DND-41 (cell line): ENCODE data around the gene IGSF1.
"Not testable (repeated sequence)": the region's sequence is repeated elsewhere in the genome, so short reads cannot be mapped to it uniquely, and the experiment has no call there.

ENCODE experiments used
- EZH2 ChIP-seq: IDR thresholded peaks from 3 replicates; pipeline ENCODE4 v1.6.1; 2012; ENCODE audit warnings: borderline replicate concordance, low read depth, mild to moderate bottlenecking, moderate library complexity, low read length, inconsistent platforms; ENCODE audit not compliant: severe bottlenecking
- TF ChIP-seq, protein P1 (sequence below): IDR thresholded peaks from 2 replicates; pipeline ENCODE4 v1.5.1; 2012; ENCODE audit warnings: borderline replicate concordance, low read length, moderate library complexity, mild to moderate bottlenecking; ENCODE audit not compliant: poor library complexity, severe bottlenecking; ENCODE audit errors: extremely low read depth

DNA sequence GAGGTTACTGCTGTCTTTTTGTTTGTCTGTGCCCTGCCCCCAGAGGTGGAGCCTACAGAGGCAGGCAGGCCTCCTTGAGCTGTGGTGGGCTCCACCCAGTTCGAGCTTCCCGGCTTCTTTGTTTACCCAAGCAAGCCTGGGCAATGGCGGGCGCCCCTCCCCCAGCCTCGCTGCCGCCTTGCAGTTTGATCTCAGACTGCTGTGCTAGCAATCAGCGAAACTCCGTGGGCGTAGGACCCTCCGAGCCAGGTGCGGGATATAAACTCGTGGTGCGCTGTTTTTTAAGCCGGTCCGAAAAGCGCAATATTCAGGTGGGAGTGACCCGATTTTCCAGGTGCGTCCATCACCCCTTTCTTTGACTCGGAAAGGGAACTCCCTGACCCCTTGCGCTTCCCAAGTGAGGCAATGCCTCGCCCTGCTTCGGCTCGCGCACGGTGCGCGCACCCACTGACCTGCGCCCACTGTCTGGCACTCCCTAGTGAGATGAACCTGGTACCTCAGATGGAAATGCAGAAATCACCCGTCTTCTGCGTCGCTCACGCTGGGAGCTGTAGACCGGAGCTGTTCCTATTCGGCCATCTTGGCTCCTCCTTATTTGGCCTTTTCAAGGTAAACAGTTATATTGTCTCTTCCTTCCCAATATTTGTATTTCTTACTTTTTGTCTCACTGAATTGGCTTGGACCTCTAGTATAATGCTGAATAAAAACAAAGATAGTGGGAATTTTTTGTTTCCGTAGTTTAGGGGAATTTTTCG, 37.9 kb downstream of the IGSF1 start:
- TF ChIP-seq, protein P1, sequence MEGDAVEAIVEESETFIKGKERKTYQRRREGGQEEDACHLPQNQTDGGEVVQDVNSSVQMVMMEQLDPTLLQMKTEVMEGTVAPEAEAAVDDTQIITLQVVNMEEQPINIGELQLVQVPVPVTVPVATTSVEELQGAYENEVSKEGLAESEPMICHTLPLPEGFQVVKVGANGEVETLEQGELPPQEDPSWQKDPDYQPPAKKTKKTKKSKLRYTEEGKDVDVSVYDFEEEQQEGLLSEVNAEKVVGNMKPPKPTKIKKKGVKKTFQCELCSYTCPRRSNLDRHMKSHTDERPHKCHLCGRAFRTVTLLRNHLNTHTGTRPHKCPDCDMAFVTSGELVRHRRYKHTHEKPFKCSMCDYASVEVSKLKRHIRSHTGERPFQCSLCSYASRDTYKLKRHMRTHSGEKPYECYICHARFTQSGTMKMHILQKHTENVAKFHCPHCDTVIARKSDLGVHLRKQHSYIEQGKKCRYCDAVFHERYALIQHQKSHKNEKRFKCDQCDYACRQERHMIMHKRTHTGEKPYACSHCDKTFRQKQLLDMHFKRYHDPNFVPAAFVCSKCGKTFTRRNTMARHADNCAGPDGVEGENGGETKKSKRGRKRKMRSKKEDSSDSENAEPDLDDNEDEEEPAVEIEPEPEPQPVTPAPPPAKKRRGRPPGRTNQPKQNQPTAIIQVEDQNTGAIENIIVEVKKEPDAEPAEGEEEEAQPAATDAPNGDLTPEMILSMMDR = not testable (repeated sequence)
- TF ChIP-seq EZH2 = not testable (repeated sequence)
